ENCODE measurements around the gene MRPS21. TPM values are rescaled to one million over a fixed set of nuclear protein-coding genes. Genes with fewer than 3 reads are reported as not detected.

The MRPS21 gene
- total and polyA plus RNA-seq, 2 of the 8 experiments (the other 6 are each of a cell fraction or from before 2014, with no cell fraction given) = 81.9 to 99.8 TPM

GRCh38 chr1:150259758-150260669 is 33.6 kb upstream of the MRPS21 start (continued):
- peak in 1 of 2 experiments; percentile 36; a peak in 1 of 4 replicates for TF ChIP-seq SIN3A (conservative IDR thresholded peaks at IDR 0.05 in 1 of 2, IDR thresholded peaks at IDR 0.05 in 1 of 2; ENCODE audit: low read depth in 1 of 2, low read length in 2 of 2)
- TF ChIP-seq KDM4A (IDR thresholded peaks at IDR 0.05; ENCODE audit: low read depth, low read length, severe bottlenecking) = no peak
- TF ChIP-seq RAD21 (IDR thresholded peaks at IDR 0.05 in 1 of 2, conservative IDR thresholded peaks at IDR 0.05 in 1 of 2; ENCODE audit: low read depth in 2 of 2, low read length in 2 of 2) = no peak
- no peak for TF ChIP-seq PHF8 (conservative IDR thresholded peaks at IDR 0.05; ENCODE audit: low read depth, low read length)
- TF ChIP-seq YY1 (IDR thresholded peaks at IDR 0.05; ENCODE audit: low read depth, low read length) = no peak
- no peak for TF ChIP-seq CHD2 (IDR thresholded peaks at IDR 0.05; ENCODE audit: low read length)
- no peak for TF ChIP-seq KDM1A (IDR thresholded peaks at IDR 0.05; ENCODE audit: borderline replicate concordance, low read length)
- no peak for TF ChIP-seq HDAC2 (IDR thresholded peaks at IDR 0.05; ENCODE audit: borderline replicate concordance in 1 of 2, low read depth in 2 of 2, low read length in 2 of 2)

All from H1 (cell line).